ENCODE measurements around the gene COMMD1.

DNA sequence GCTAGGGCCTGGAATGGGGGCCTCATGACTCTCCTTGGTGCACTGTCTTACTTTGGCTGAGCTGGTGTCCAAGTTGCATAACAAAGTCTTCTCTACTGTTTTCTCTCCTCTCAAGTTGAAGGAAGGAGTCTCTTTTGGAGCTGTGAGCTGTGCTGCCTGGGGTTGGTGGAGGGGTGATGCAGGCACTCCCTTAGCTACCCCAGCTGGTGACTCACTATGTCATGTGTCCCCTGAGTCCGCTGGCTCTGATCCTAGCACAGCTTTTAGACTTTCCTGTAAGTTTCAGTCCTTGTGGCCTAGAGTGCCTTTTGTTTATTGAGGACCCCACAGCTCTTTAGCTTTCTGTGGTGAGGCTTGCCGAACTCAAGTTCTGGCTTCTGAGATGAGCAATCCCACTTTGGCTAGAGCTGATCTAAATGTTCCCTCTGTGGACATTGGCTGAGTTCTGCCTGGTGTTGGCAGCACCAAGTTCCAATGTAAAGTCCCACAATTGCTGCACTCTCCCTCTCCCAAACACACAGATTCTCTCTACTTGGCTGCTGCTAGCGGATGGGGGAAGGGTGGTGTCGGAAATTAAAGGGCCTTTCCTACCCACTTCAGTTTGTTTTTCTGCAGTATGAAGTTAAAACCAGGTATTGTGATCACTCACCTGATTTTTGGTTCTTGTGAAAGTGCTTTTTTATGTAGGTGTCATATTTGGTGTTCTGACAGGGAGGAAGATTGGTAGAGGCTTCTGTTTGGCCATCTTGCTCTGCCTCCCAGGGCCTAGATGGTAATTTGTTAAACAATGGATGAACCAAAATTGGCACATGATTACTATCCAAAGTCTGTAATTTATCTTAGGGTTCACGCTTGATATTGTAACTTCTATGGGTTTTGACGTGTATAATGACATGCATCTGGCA is 83.2 kb downstream of the COMMD1 start:
- no peak for TF ChIP-seq EZH2 (IDR thresholded peaks at IDR 0.05; ENCODE audit: low read length, missing control alignments)
- TF ChIP-seq, protein P1, sequence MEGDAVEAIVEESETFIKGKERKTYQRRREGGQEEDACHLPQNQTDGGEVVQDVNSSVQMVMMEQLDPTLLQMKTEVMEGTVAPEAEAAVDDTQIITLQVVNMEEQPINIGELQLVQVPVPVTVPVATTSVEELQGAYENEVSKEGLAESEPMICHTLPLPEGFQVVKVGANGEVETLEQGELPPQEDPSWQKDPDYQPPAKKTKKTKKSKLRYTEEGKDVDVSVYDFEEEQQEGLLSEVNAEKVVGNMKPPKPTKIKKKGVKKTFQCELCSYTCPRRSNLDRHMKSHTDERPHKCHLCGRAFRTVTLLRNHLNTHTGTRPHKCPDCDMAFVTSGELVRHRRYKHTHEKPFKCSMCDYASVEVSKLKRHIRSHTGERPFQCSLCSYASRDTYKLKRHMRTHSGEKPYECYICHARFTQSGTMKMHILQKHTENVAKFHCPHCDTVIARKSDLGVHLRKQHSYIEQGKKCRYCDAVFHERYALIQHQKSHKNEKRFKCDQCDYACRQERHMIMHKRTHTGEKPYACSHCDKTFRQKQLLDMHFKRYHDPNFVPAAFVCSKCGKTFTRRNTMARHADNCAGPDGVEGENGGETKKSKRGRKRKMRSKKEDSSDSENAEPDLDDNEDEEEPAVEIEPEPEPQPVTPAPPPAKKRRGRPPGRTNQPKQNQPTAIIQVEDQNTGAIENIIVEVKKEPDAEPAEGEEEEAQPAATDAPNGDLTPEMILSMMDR (conservative IDR thresholded peaks at IDR 0.05 in 1 of 2, IDR thresholded peaks at IDR 0.05 in 1 of 2; ENCODE audit: low read depth in 1 of 2, low read length in 2 of 2): no peak
